ENCODE measurements around the gene DCD.

Gene DCD, protein sequence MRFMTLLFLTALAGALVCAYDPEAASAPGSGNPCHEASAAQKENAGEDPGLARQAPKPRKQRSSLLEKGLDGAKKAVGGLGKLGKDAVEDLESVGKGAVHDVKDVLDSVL

DNA sequence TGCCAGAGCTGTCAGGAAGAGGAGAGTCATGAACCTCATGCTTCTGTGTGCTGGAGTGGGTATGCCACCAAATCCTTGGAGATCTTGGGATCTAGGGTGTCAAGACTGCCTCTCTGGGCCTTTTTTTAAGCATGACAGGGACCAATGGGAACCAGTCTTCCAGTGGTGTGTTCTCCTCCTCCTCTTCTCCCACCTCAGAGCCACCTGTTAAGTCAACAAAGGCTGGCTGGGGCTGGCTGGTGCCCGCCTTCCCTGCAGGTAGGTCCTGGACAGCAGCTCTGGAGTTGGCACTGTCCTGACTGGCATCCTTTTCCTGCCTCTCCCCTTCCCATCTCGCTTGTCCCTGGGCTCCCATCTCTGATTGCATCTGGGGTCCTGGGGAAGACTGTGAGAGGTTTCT, at the start of gene DCD:
Gene DCD, minus strand, starts transcription at position 101 of the 400 bp plus-strand sequence. Its CDS starts 62 bp downstream, at position 39.
- ChIA-PET CTCF (interaction anchor here (4.4 kb wide), 1 partner anchor 10 kb away, joined by 32 read pairs; no protein-coding TSS in a partner anchor), POLR2A (no interaction called here)
- TF ChIP-seq, protein P1, sequence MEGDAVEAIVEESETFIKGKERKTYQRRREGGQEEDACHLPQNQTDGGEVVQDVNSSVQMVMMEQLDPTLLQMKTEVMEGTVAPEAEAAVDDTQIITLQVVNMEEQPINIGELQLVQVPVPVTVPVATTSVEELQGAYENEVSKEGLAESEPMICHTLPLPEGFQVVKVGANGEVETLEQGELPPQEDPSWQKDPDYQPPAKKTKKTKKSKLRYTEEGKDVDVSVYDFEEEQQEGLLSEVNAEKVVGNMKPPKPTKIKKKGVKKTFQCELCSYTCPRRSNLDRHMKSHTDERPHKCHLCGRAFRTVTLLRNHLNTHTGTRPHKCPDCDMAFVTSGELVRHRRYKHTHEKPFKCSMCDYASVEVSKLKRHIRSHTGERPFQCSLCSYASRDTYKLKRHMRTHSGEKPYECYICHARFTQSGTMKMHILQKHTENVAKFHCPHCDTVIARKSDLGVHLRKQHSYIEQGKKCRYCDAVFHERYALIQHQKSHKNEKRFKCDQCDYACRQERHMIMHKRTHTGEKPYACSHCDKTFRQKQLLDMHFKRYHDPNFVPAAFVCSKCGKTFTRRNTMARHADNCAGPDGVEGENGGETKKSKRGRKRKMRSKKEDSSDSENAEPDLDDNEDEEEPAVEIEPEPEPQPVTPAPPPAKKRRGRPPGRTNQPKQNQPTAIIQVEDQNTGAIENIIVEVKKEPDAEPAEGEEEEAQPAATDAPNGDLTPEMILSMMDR (IDR thresholded peaks at IDR 0.05; ENCODE audit: control extremely low read depth, extremely low read depth, low read depth, missing control alignments), result no peak
- DNase-seq (ENCODE audit: extremely low spot score), result no peak

DNA sequence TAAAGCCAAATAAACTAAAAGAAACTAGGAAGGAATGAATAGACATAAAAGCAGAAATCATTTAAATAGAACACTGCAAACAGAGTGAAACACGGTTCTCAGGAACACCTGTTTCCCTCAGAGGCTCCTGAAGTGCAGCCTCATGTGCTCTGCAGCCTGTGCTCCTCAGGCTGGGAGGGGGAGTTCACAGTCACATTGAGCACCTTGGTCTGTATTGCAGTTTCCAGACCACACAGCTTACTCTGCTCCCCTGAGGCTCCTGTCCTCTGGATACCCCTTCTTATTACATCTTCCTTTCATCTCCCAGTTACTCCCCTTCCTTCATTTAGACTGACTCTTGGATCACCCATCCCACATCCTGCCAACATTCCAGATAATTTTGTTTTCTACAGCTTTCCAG, 49.7 kb upstream of the DCD start:
- CTCF ChIA-PET, result interaction anchor here (2.1 kb wide), 1 partner anchor 374 kb away, joined by 7 read pairs; no protein-coding TSS in a partner anchor

DNA sequence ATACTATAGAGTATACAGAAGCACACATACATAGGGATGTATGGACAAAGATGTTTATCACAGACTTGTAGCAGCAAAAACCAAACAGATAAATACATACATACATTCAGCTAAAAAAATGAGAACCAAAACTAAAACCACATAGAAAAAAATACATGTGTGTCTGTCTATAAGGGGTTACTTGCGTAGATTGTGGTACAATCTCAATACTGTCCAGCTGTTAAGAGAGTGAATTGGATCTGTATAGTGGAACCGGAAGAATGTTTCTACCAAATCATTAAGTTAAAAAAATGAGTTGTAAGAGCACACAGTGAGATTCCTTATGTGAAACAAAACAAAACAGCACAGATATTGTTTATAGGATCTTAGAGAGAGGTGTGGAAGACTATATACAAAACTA, 44.2 kb upstream of the DCD start:
- DNase-seq (ENCODE audit: extremely low spot score), result no peak
- CTCF ChIA-PET, result interaction anchor here (1.2 to 3.3 kb wide), 6 partner anchors 8 to 380 kb away, joined by 3 to 18 read pairs (median 4); no protein-coding TSS in a partner anchor
- POLR2A ChIA-PET, result no interaction called here
- TF ChIP-seq, protein P1 (IDR thresholded peaks at IDR 0.05; ENCODE audit: control extremely low read depth, extremely low read depth, low read depth, missing control alignments), result no peak

More for the DNA sequence above, 49.7 kb upstream of the DCD start:
- POLR2A ChIA-PET, result no interaction called here
- TF ChIP-seq, protein P1 (IDR thresholded peaks at IDR 0.05; ENCODE audit: control extremely low read depth, extremely low read depth, low read depth, missing control alignments), result no peak
- no peak for DNase-seq (ENCODE audit: extremely low spot score)

GRCh38 chr12:54689984-54690383, 41.8 kb upstream of the DCD start:
- TF ChIP-seq, protein P1 (IDR thresholded peaks at IDR 0.05; ENCODE audit: control extremely low read depth, extremely low read depth, low read depth, missing control alignments), result no peak
- CTCF ChIA-PET, result interaction anchor here (0.7 to 4.6 kb wide), 5 partner anchors 10 to 378 kb away, joined by 3 to 18 read pairs (median 3); no protein-coding TSS in a partner anchor
- DNase-seq (ENCODE audit: extremely low spot score), result no peak
- POLR2A ChIA-PET, result no interaction called here

GRCh38 chr12:54689034-54689372, 40.8 kb upstream of the DCD start:
- POLR2A ChIA-PET, result no interaction called here
- no peak for DNase-seq (ENCODE audit: extremely low spot score)
- CTCF ChIA-PET, result interaction anchor here (1.5 to 4.6 kb wide), 4 partner anchors 9 to 383 kb away, joined by 3 to 18 read pairs (median 6); no protein-coding TSS in a partner anchor
- TF ChIP-seq, protein P1 (IDR thresholded peaks at IDR 0.05; ENCODE audit: control extremely low read depth, extremely low read depth, low read depth, missing control alignments), result no peak

GRCh38 chr12:54688309-54689033, 40.3 kb upstream of the DCD start:
- TF ChIP-seq, protein P1 (IDR thresholded peaks at IDR 0.05; ENCODE audit: control extremely low read depth, extremely low read depth, low read depth, missing control alignments), result no peak
- CTCF ChIA-PET, result interaction anchor here (1.5 to 4.6 kb wide), 4 partner anchors 9 to 383 kb away, joined by 3 to 18 read pairs (median 6); no protein-coding TSS in a partner anchor
- no peak for DNase-seq (ENCODE audit: extremely low spot score)
- POLR2A ChIA-PET, result no interaction called here
